ENCODE results near the gene RALGDS. TPM values are rescaled to one million over a fixed set of nuclear protein-coding genes. Genes with fewer than 3 reads are reported as not detected.

Gene RALGDS
- total and polyA plus RNA-seq, 9 of the 15 experiments (the other 6 are each of a cell fraction or from before 2014, with no cell fraction given): 0.75 to 43.3 (median 27.1) TPM

GRCh38 chr9:133122935-133123611, 2.0 kb upstream of the RALGDS start (continued):
- no peak for TF ChIP-seq ZNF655 (CRISPR knock-in tag; IDR thresholded peaks at IDR 0.05)
- peak; percentile 33 for TF ChIP-seq KDM5B (IDR thresholded peaks at IDR 0.05; ENCODE audit: insufficient replicate concordance, low read depth, low read length)
- no peak for TF ChIP-seq U2AF1 (optimal IDR thresholded peaks at IDR 0.05; ENCODE audit: low read depth, low read length)
- TF ChIP-seq ZNF511 (CRISPR knock-in tag; IDR thresholded peaks at IDR 0.05): no peak
- TF ChIP-seq TFE3 (CRISPR knock-in tag; IDR thresholded peaks at IDR 0.05): no peak
- TF ChIP-seq CHAMP1 (IDR thresholded peaks at IDR 0.05): no peak
- no peak for TF ChIP-seq TSHZ1 (CRISPR knock-in tag; IDR thresholded peaks at IDR 0.05)
- TF ChIP-seq ZBTB1 (CRISPR knock-in tag; IDR thresholded peaks at IDR 0.05; ENCODE audit: borderline replicate concordance, low read depth): no peak
- no peak for TF ChIP-seq TEAD2 (tag; IDR thresholded peaks at IDR 0.05)
- peak; percentile 60 for TF ChIP-seq TBP (optimal IDR thresholded peaks at IDR 0.05; ENCODE audit: low read depth, low read length)
- no peak for TF ChIP-seq PHTF2 (CRISPR knock-in tag; IDR thresholded peaks at IDR 0.05)
- peak; percentile 30; the same call in 1 of the 2 replicates for TF ChIP-seq NFE2 (IDR thresholded peaks at IDR 0.05; ENCODE audit: low read depth)
- peak; percentile 59; the same call in 1 of the 2 replicates for TF ChIP-seq RB1 (IDR thresholded peaks at IDR 0.05; ENCODE audit: low read depth)
- no peak for TF ChIP-seq ATF6 (CRISPR knock-in tag; IDR thresholded peaks at IDR 0.05)
- TF ChIP-seq GTF2A2 (tag; IDR thresholded peaks at IDR 0.05): no peak
- no peak for TF ChIP-seq YBX1 (IDR thresholded peaks at IDR 0.05)
